Panc1 (cell line): ENCODE data around the gene THRB.

Source experiments
- CTCF ChIP-seq: fragments of 450-650 bp; IDR thresholded peaks from 2 replicates; pipeline ENCODE4 v1.5.1; 2017; ENCODE audit warnings: mild to moderate bottlenecking
- POLR2AphosphoS5 ChIP-seq: IDR thresholded peaks from 2 replicates; pipeline ENCODE4 v1.6.1; 2012; ENCODE audit warnings: mild to moderate bottlenecking, low read depth, low read length, moderate library complexity
- SIN3A ChIP-seq: IDR thresholded peaks from 2 replicates; pipeline ENCODE4 v1.6.1; 2012; ENCODE audit warnings: low read depth, mild to moderate bottlenecking, low read length, moderate library complexity, borderline replicate concordance; ENCODE audit not compliant: insufficient read depth
- TCF7L2 ChIP-seq: IDR thresholded peaks from 2 replicates; pipeline ENCODE4 v1.6.1; 2011; ENCODE audit warnings: mild to moderate bottlenecking, low read depth, low read length, inconsistent platforms
- TF ChIP-seq, protein P1 (sequence below), 2 experiments: IDR thresholded peaks; 2 replicates each; pipeline ENCODE4 v1.6.1; 2011 to 2012; ENCODE audit warnings: low read depth in 2 of 2, control low read depth in 1 of 2, low read length in 1 of 2, mild to moderate bottlenecking in 1 of 2, moderate library complexity in 1 of 2; ENCODE audit not compliant: insufficient read depth in 1 of 2

DNA sequence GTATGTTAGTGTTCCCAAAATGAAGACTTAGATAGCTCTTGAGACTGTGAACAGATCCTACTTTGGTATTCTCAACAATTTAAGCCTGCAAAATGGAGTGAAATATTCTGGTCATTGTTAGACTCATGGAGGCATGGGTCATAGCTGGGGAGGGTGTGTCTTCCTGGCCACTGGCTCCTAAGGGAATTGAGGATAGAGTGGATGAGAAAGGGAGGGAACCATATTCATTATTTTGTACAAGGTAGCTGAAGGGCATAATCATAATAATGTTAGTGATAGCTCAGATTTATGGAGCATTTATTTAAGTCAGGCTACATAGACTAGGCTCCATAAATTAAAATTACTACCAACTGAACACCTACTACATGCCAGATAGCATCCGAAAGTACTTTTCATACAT is 295.9 kb downstream of the THRB start:
- TF ChIP-seq CTCF, result no peak
- no peak for TF ChIP-seq POLR2AphosphoS5
- no peak for TF ChIP-seq SIN3A
- TF ChIP-seq, protein P1, sequence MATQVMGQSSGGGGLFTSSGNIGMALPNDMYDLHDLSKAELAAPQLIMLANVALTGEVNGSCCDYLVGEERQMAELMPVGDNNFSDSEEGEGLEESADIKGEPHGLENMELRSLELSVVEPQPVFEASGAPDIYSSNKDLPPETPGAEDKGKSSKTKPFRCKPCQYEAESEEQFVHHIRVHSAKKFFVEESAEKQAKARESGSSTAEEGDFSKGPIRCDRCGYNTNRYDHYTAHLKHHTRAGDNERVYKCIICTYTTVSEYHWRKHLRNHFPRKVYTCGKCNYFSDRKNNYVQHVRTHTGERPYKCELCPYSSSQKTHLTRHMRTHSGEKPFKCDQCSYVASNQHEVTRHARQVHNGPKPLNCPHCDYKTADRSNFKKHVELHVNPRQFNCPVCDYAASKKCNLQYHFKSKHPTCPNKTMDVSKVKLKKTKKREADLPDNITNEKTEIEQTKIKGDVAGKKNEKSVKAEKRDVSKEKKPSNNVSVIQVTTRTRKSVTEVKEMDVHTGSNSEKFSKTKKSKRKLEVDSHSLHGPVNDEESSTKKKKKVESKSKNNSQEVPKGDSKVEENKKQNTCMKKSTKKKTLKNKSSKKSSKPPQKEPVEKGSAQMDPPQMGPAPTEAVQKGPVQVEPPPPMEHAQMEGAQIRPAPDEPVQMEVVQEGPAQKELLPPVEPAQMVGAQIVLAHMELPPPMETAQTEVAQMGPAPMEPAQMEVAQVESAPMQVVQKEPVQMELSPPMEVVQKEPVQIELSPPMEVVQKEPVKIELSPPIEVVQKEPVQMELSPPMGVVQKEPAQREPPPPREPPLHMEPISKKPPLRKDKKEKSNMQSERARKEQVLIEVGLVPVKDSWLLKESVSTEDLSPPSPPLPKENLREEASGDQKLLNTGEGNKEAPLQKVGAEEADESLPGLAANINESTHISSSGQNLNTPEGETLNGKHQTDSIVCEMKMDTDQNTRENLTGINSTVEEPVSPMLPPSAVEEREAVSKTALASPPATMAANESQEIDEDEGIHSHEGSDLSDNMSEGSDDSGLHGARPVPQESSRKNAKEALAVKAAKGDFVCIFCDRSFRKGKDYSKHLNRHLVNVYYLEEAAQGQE (IDR thresholded peaks at IDR 0.05; ENCODE audit: insufficient read depth in 1 of 2, low read depth in 2 of 2, low read length in 1 of 2), result no peak
- no peak for TF ChIP-seq TCF7L2
